Measurements from ENCODE around the gene SAV1.

DNA sequence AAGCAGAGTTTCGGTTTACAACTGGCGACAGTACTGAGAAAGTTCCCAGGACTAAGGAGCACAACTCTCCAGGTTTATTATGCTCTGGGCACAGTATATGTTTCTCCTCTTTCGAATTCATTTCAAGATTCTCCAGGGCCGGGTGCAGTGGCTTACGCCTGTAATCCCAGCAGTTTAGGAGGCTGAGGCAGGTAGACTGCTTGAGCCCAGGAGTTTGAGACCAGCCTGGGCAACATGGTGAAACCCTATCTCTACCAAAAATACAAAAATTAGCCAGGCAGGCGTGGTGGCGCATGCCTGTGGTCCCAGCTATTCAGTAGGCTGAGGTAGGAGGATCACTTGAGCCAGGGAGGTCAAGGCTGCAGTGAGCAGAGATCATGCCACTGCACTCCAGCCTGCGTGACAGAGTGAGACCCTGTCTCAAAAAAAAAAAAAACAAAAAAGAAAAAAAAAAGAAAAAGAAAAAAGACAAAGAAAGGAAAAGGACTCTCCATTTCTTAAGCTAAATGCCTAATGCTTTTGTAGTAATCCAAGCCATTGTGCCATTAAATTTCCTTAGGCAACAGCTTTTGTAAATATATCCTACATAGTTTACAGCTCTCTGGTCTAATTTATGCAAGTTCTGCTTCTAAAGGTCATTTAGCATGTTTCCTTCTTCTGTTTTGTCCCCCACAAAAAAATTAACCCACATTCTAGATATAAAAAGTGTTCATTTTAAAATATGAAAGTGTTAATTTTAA, 73.4 kb downstream of the SAV1 start:
- no peak for TF ChIP-seq EP300 (IDR thresholded peaks at IDR 0.05)
- TF ChIP-seq CTCF (IDR thresholded peaks at IDR 0.05) = no peak
- no peak for TF ChIP-seq POLR2A (IDR thresholded peaks at IDR 0.05)

Data from sigmoid colon (tissue), 4 donors.